IMR-90 (cell line): ENCODE results near the gene COL1A1. TPM values are rescaled to one million over a fixed set of nuclear protein-coding genes. Genes with fewer than 3 reads are reported as not detected.
A peak's percentile ranks its signal among the peaks of the same experiment; 100 is the strongest.

Experiments
- ATAC-seq: fragments of 200-7000 bp; cut with Tn5 transposase; 2 replicates; pipeline ENCODE4 v1.9.1; 2020; ENCODE audit warnings: low read depth, mild to moderate bottlenecking, moderate library complexity
- BruUV-seq: library from RNA; stranded (reverse); fragments of 400-500 nt; replicated peaks from 2 replicates; lab custom pipeline; 2021; lab: Mats Ljungman, UMichigan
- CTCF ChIA-PET: fragments of 300-600 bp; formaldehyde crosslinking; extraction: SDS; loops from one replicate; lab custom pipeline; 2021; ENCODE audit warnings: antibody characterized with exemption; lab: Yijun Ruan, JAX
- POLR2A ChIA-PET: fragments of 300-600 bp; sonication (Branson Sonifier 250); formaldehyde crosslinking; loops from one replicate; lab custom pipeline; 2022; ENCODE audit warnings: antibody characterized with exemption; ENCODE audit not compliant: unreplicated experiment; lab: Charles Lee
- DNase-seq: peaks from one replicate; pipeline ENCODE4 v3.0.0; 2013
- H2AFZ ChIP-seq: replicated peaks from 2 replicates; pipeline ENCODE3; 2013; ENCODE audit warnings: low read length, mild to moderate bottlenecking; ENCODE audit not compliant: poor library complexity
- H2AK5ac ChIP-seq: 2 replicates; pipeline ENCODE4 v1.6.1; 2013; ENCODE audit warnings: low read depth, low read length, inconsistent platforms
- H2AK9ac ChIP-seq: replicated peaks from 2 replicates; pipeline ENCODE3; 2013; ENCODE audit warnings: mild to moderate bottlenecking, low read depth, low read length, moderate library complexity; ENCODE audit not compliant: poor library complexity
- H2BK120ac ChIP-seq: 2 replicates; pipeline ENCODE4 v1.6.1; 2013; ENCODE audit warnings: low read depth, low read length, inconsistent platforms
- H2BK15ac ChIP-seq: 3 replicates; pipeline ENCODE4 v1.6.1; 2013; ENCODE audit warnings: low read depth, low read length, inconsistent platforms
- H2BK20ac ChIP-seq: 2 replicates; pipeline ENCODE4 v1.6.1; 2013; ENCODE audit warnings: low read depth, mild to moderate bottlenecking, inconsistent platforms, low read length, moderate library complexity
- H2BK5ac ChIP-seq: 2 replicates; pipeline ENCODE4 v1.6.1; 2013; ENCODE audit warnings: mild to moderate bottlenecking, low read depth, low read length, inconsistent platforms; ENCODE audit not compliant: poor library complexity, severe bottlenecking
- H3K14ac ChIP-seq: replicated peaks from 2 replicates; pipeline ENCODE4 v1.6.1; 2013; ENCODE audit warnings: low read depth, low read length, inconsistent platforms
- H3K18ac ChIP-seq: 2 replicates; pipeline ENCODE4 v1.6.1; 2013; ENCODE audit warnings: low read depth, low read length, control low read depth
- H3K23ac ChIP-seq: 2 replicates; pipeline ENCODE4 v1.6.1; 2013; ENCODE audit warnings: low read depth, low read length, inconsistent platforms
- H3K27ac ChIP-seq: 2 replicates; pipeline ENCODE4 v1.5.1; 2013; ENCODE audit warnings: mild to moderate bottlenecking, control low read depth, low read length; ENCODE audit not compliant: insufficient read depth
- H3K27me3 ChIP-seq: 2 replicates; pipeline ENCODE4 v1.6.1; 2013; ENCODE audit warnings: low read length; ENCODE audit not compliant: control insufficient read depth, insufficient read depth
- H3K36me3 ChIP-seq: 2 replicates; pipeline ENCODE4 v1.6.1; 2013; ENCODE audit warnings: low read length, mixed read lengths; ENCODE audit not compliant: control insufficient read depth, insufficient read depth
- H3K4ac ChIP-seq: 2 replicates; pipeline ENCODE4 v1.6.1; 2013; ENCODE audit warnings: low read depth, low read length, inconsistent platforms
- H3K4me1 ChIP-seq: 2 replicates; pipeline ENCODE4 v1.6.1; 2013; ENCODE audit warnings: low read length, mixed read lengths; ENCODE audit not compliant: control insufficient read depth, insufficient read depth
- H3K4me2 ChIP-seq: 2 replicates; pipeline ENCODE4 v1.6.1; 2013; ENCODE audit warnings: low read depth, mild to moderate bottlenecking, control low read depth, low read length, moderate library complexity
- H3K4me3 ChIP-seq: 2 replicates; pipeline ENCODE4 v1.5.1; 2013; ENCODE audit warnings: low read depth, mild to moderate bottlenecking, control low read depth, low read length, moderate library complexity; ENCODE audit not compliant: insufficient read depth
- H3K56ac ChIP-seq: 2 replicates; pipeline ENCODE4 v1.6.1; 2013; ENCODE audit warnings: low read length, inconsistent platforms; ENCODE audit not compliant: insufficient read depth; ENCODE audit errors: extremely low read depth
- H3K79me1 ChIP-seq, 2 experiments: 2 replicates each; pipeline ENCODE4 v1.6.1; 2013; ENCODE audit warnings: low read length in 2 of 2, inconsistent platforms in 1 of 2, low read depth in 1 of 2
- H3K9ac ChIP-seq: 2 replicates; pipeline ENCODE4 v1.6.1; 2013; ENCODE audit warnings: low read depth, low read length, control low read depth
- H3K9me1 ChIP-seq: 2 replicates; pipeline ENCODE4 v1.6.1; 2013; ENCODE audit warnings: low read length, inconsistent platforms; ENCODE audit not compliant: insufficient read depth
- H3K9me3 ChIP-seq: 2 replicates; pipeline ENCODE4 v1.6.1; 2013; ENCODE audit warnings: low read length; ENCODE audit not compliant: control insufficient read depth, insufficient read depth
- H4K20me1 ChIP-seq: 2 replicates; pipeline ENCODE4 v1.6.1; 2013; ENCODE audit warnings: low read length, inconsistent platforms; ENCODE audit not compliant: insufficient read depth
- H4K5ac ChIP-seq: 2 replicates; pipeline ENCODE4 v1.6.1; 2013; ENCODE audit warnings: mild to moderate bottlenecking, low read depth, low read length, control low read depth
- H4K8ac ChIP-seq, 2 experiments: 2 replicates each; pipeline ENCODE4 v1.6.1; 2013; ENCODE audit warnings: low read depth in 2 of 2, low read length in 2 of 2, control low read depth in 1 of 2, inconsistent platforms in 1 of 2
- H4K91ac ChIP-seq: 2 replicates; pipeline ENCODE4 v1.6.1; 2013; ENCODE audit warnings: low read depth, low read length, inconsistent platforms; ENCODE audit not compliant: insufficient read depth
- BHLHE40 ChIP-seq: fragments of 150-350 bp; IDR thresholded peaks from 2 replicates; pipeline ENCODE4 v1.6.1; 2016; ENCODE audit warnings: mild to moderate bottlenecking, low read depth, low read length
- CEBPB ChIP-seq: IDR thresholded peaks from 2 replicates; pipeline ENCODE4 v1.6.1; 2012; ENCODE audit warnings: low read depth, low read length, improper control_type of control experiment
- CHD1 ChIP-seq: IDR thresholded peaks from 2 replicates; pipeline ENCODE4 v1.6.1; 2012; ENCODE audit warnings: low read depth, low read length, improper control_type of control experiment
- FOS ChIP-seq: fragments of 150-350 bp; IDR thresholded peaks from 2 replicates; pipeline ENCODE4 v1.6.1; 2016; ENCODE audit warnings: low read depth, low read length
- MAZ ChIP-seq: IDR thresholded peaks from 2 replicates; pipeline ENCODE4 v1.6.1; 2012; ENCODE audit warnings: low read depth, mild to moderate bottlenecking, low read length, improper control_type of control experiment, moderate library complexity, borderline replicate concordance
- MXI1 ChIP-seq: IDR thresholded peaks from 2 replicates; pipeline ENCODE4 v1.6.1; 2012; ENCODE audit warnings: low read depth, mild to moderate bottlenecking, low read length, moderate library complexity, borderline replicate concordance
- NFE2L2 ChIP-seq: fragments of 150-350 bp; IDR thresholded peaks from 2 replicates; pipeline ENCODE4 v1.6.1; 2016; ENCODE audit warnings: low read depth, mild to moderate bottlenecking, low read length
- POLR2A ChIP-seq: IDR thresholded peaks from 2 replicates; pipeline ENCODE4 v1.6.1; 2012; ENCODE audit warnings: mild to moderate bottlenecking, low read depth, low read length
- RAD21 ChIP-seq: IDR thresholded peaks from 2 replicates; pipeline ENCODE4 v1.6.1; 2012; ENCODE audit warnings: low read length, improper control_type of control experiment
- RCOR1 ChIP-seq: IDR thresholded peaks from 2 replicates; pipeline ENCODE4 v1.6.1; 2012; ENCODE audit warnings: mild to moderate bottlenecking, low read length, improper control_type of control experiment; ENCODE audit not compliant: insufficient replicate concordance
- RFX5 ChIP-seq: IDR thresholded peaks from 2 replicates; pipeline ENCODE4 v1.8.0; 2012; ENCODE audit warnings: low read depth, mild to moderate bottlenecking, low read length, moderate library complexity
- WGBS, 2 experiments: methylation state at CpG; one replicate each; pipeline versions ENCODE4 v1.1.5 to v1.1.7; 2013; ENCODE audit warnings: missing lambda C conversion rate in 2 of 2; ENCODE audit not compliant: insufficient read length in 1 of 2; ENCODE audit errors: extremely low coverage in 2 of 2; 5-methylcytosine and 5-hydroxymethylcytosine counted together
- dilution Hi-C: fragments of 300-500 bp; cut with HindIII; formaldehyde crosslinking; loops from one replicate; pipeline ENCODE4 v1.14.3; 2018; ENCODE audit warnings: low sequenced_read_pairs; ENCODE audit not compliant: unreplicated experiment
- in situ Hi-C: fragments of 300-500 bp; cut with MboI; formaldehyde crosslinking; loops from 3 replicates; pipeline ENCODE4 v1.14.3; 2019; ENCODE audit warnings: low sequenced_read_pairs, inconsistent platforms, mixed read lengths
- intact Hi-C: fragments of 100-400 bp; cut with micrococcal nuclease; formaldehyde crosslinking; loops from 2 replicates; pipeline ENCODE4 v1.10.0; 2022
- polyA plus RNA-seq, 3 experiments: library from polyadenylated mRNA; depleted of rRNA; stranded (reverse); fragments of >200 nt; gene quantifications; 2 replicates each; pipeline ENCODE4 v1.2.3, GENCODE V29; 2012; ENCODE audit warnings: low replicate concordance in 1 of 3
- total RNA-seq: library from RNA; depleted of rRNA; stranded (reverse); fragments of >200 nt; gene quantifications from 2 replicates; pipeline ENCODE4 v1.2.3, GENCODE V29; 2012
- TF ChIP-seq, protein P1 (sequence below): fragments of 150-350 bp; IDR thresholded peaks from 2 replicates; pipeline ENCODE4 v1.6.1; 2017; ENCODE audit warnings: mild to moderate bottlenecking, antibody characterized with exemption, low read length, low read depth
- TF ChIP-seq, protein P2 (sequence below): fragments of 150-350 bp; IDR thresholded peaks from 2 replicates; pipeline ENCODE4 v1.6.1; 2016; ENCODE audit warnings: low read depth, mild to moderate bottlenecking, low read length, moderate library complexity, borderline replicate concordance
- TF ChIP-seq, protein P3 (sequence below): conservative IDR thresholded peaks from 2 replicates; pipeline ENCODE4 v1.5.1; 2012; ENCODE audit warnings: mild to moderate bottlenecking, low read depth, low read length, improper control_type of control experiment

COL1A1 gene
- total and polyA plus RNA-seq, 2 of the 4 experiments (the other 2 are of a cell fraction) = 2,180 to 4,350 TPM

- Histone ChIP-seq H3K14ac (peak overlapping the region; percentile 97), H3K23ac (peak overlapping the region; percentile 95), H3K36me3 (no peaks in the 10 kb centered on the region), H2BK5ac (peak overlapping the region; percentile 99), H3K4me2 (peak overlapping the region; percentile 18), H2BK15ac (peak overlapping the region; percentile 99), H3K18ac (peak overlapping the region; percentile 83), H3K27ac (peak overlapping the region; percentile 95), H4K5ac (peak overlapping the region; percentile 35), H3K56ac (peak overlapping the region; percentile 98), H3K9me1 (peaks cover 50% of the 10 kb centered on the region), H4K91ac (peak overlapping the region; percentile 98), H3K27me3 (no peaks in the 10 kb centered on the region), H2AFZ (peak overlapping the region; percentile 46), H4K8ac (peak overlapping the region; percentile 93), H3K9me3 (no peaks in the 10 kb centered on the region), H3K4ac (peak overlapping the region; percentile 100), H2AK5ac (peak overlapping the region; percentile 100), H3K4me3 (no peak overlapping the region), H2BK20ac (peak overlapping the region; percentile 98), H2BK120ac (peak overlapping the region; percentile 99), H3K9ac (peak overlapping the region; percentile 87), H3K4me1 (peaks cover 62% of the 10 kb centered on the region), H2AK9ac (peak overlapping the region; percentile 94), H4K20me1 (no peaks in the 10 kb centered on the region), H3K79me1 (peaks cover 27 to 83% of the 10 kb centered on the region in 2 experiments)
- WGBS, 2 experiments = 67% methylated on average over 2 of the region's 15 CpGs; no CpG with 5 or more reads in 1 of the 2 experiments
- in situ Hi-C loops (no loop called here), dilution Hi-C loops (no loop called here), intact Hi-C loops (no loop called here)
- no TSS peak for BruUV-seq
- ChIA-PET CTCF (interaction anchor here (0.9 to 1.6 kb wide), 5 partner anchors 8 to 77 kb away, joined by 3 to 7 read pairs (median 3); no protein-coding TSS in a partner anchor), POLR2A (interaction anchor here (0.6 to 5.7 kb wide), 8 partner anchors 8 to 55 kb away, joined by 3 to 159 read pairs (median 4); partner anchors contain the start of gene COL1A1)
- ATAC-seq (peak; percentile 4; the same call in 1 of the 2 replicates), DNase-seq (peak; percentile 95)
- TF ChIP-seq RCOR1 = peak; percentile 82
- TF ChIP-seq FOS = 0 out of 2 replicates have a peak, but pooled peaks have one; percentile 9
- peak; percentile 73 for TF ChIP-seq BHLHE40
- peak; percentile 8; the same call in 1 of the 2 replicates for TF ChIP-seq RAD21
- TF ChIP-seq, protein P1, sequence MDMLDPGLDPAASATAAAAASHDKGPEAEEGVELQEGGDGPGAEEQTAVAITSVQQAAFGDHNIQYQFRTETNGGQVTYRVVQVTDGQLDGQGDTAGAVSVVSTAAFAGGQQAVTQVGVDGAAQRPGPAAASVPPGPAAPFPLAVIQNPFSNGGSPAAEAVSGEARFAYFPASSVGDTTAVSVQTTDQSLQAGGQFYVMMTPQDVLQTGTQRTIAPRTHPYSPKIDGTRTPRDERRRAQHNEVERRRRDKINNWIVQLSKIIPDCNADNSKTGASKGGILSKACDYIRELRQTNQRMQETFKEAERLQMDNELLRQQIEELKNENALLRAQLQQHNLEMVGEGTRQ = no peak
- TF ChIP-seq, protein P2, sequence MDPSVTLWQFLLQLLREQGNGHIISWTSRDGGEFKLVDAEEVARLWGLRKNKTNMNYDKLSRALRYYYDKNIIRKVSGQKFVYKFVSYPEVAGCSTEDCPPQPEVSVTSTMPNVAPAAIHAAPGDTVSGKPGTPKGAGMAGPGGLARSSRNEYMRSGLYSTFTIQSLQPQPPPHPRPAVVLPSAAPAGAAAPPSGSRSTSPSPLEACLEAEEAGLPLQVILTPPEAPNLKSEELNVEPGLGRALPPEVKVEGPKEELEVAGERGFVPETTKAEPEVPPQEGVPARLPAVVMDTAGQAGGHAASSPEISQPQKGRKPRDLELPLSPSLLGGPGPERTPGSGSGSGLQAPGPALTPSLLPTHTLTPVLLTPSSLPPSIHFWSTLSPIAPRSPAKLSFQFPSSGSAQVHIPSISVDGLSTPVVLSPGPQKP = no peak
- TF ChIP-seq POLR2A = peak; percentile 59; the same call in 1 of the 2 replicates
- no peak for TF ChIP-seq RFX5
- no peak for TF ChIP-seq MXI1
- peak; percentile 82 for TF ChIP-seq CEBPB
- no peak for TF ChIP-seq NFE2L2
- TF ChIP-seq CHD1 = no peak
- TF ChIP-seq, protein P3, sequence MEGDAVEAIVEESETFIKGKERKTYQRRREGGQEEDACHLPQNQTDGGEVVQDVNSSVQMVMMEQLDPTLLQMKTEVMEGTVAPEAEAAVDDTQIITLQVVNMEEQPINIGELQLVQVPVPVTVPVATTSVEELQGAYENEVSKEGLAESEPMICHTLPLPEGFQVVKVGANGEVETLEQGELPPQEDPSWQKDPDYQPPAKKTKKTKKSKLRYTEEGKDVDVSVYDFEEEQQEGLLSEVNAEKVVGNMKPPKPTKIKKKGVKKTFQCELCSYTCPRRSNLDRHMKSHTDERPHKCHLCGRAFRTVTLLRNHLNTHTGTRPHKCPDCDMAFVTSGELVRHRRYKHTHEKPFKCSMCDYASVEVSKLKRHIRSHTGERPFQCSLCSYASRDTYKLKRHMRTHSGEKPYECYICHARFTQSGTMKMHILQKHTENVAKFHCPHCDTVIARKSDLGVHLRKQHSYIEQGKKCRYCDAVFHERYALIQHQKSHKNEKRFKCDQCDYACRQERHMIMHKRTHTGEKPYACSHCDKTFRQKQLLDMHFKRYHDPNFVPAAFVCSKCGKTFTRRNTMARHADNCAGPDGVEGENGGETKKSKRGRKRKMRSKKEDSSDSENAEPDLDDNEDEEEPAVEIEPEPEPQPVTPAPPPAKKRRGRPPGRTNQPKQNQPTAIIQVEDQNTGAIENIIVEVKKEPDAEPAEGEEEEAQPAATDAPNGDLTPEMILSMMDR = no peak
- TF ChIP-seq MAZ = peak; percentile 25; the same call in 1 of the 2 replicates
These were observed 10.9 kb upstream of the COL1A1 start for GRCh38 chr17:50212121-50212843.
